ENCODE measurements around the gene TCF3. TPM values are rescaled to one million over a fixed set of nuclear protein-coding genes. Genes with fewer than 3 reads are reported as not detected.

Gene TCF3
- total RNA-seq, 2 donors from 2014 or later: 64.2 to 114 TPM

GRCh38 chr19:1650650-1651567, 1.5 kb downstream of the TCF3 start:
- Histone ChIP-seq H3K4me1 (peaks cover 4% of the 10 kb centered on the region), H3K9ac (ENCODE audit: low read depth in 2 of 2, low read length in 2 of 2) (peak overlapping the region; percentile 66 to 69), H3K36me3 (no peaks in the 10 kb centered on the region), H3K27me3 (no peaks in the 10 kb centered on the region), H3K27ac (peak overlapping the region; percentile 77), H3K9me3 (no peaks in the 10 kb centered on the region), H3K4me3 (peak overlapping the region; percentile 97)
- peak; percentile 43 for DNase-seq
- TF ChIP-seq CTCF (IDR thresholded peaks at IDR 0.05): no peak
- intact Hi-C loops (cut with DNase I): loop anchor here (5.0 kb wide), 1 partner anchor 34 kb away; no protein-coding TSS in a partner anchor

- Histone ChIP-seq H3K27me3 (no peaks in the 10 kb centered on the region), H3K27ac (no peak overlapping the region), H3K9me3 (no peaks in the 10 kb centered on the region), H3K4me1 (peaks cover 4% of the 10 kb centered on the region), H3K4me3 (no peak overlapping the region), H3K9ac (ENCODE audit: low read depth in 2 of 2, low read length in 2 of 2) (peak overlapping the region in 1 of 2 donors; percentile 19), H3K36me3 (no peaks in the 10 kb centered on the region)
- DNase-seq: no peak
- intact Hi-C loops (cut with DNase I): loop anchor here (5.0 kb wide), 1 partner anchor 33 kb away; no protein-coding TSS in a partner anchor
- no peak for TF ChIP-seq CTCF (IDR thresholded peaks at IDR 0.05)
Measured at GRCh38 chr19:1649706-1650649, 2.4 kb downstream of the TCF3 start.

GRCh38 chr19:1648920-1649541, 3.4 kb downstream of the TCF3 start:
- intact Hi-C loops (cut with DNase I): no loop called here

DNA sequence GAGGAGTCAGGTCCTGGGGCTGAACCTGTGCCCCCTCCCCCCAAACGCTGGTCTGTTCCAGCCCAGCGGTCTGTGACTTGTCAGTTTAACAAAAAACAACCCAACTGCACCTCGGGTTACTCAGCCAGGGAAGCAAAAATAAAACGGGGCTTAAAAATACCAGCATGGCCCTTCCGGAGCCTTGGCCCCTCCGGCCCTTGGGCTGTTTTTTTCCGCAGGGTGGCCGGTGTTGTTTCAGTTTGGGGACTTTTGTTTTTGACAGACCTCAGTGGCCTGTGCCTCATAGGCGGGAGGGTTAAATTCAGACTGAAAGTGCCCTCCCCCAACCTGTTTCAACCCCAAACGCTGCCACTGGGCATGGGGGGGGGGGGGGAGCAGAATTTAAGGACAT, 4.0 kb downstream of the TCF3 start:
- Histone ChIP-seq H3K27ac (no peak overlapping the region), H3K36me3 (no peaks in the 10 kb centered on the region), H3K27me3 (no peaks in the 10 kb centered on the region), H3K4me3 (no peak overlapping the region), H3K9ac (ENCODE audit: low read depth in 2 of 2, low read length in 2 of 2) (no peak overlapping the region), H3K9me3 (no peaks in the 10 kb centered on the region), H3K4me1 (peaks cover 4% of the 10 kb centered on the region)
- intact Hi-C loops (cut with DNase I): no loop called here
- no peak for TF ChIP-seq CTCF (IDR thresholded peaks at IDR 0.05)
- no peak for DNase-seq

More at GRCh38 chr19:1648920-1649541, 3.4 kb downstream of the TCF3 start:
- H3K9me3 ChIP-seq: no peaks in the 10 kb centered on the region
- no peak for DNase-seq
- no peak overlapping the region for H3K4me3 ChIP-seq
- H3K36me3 ChIP-seq: no peaks in the 10 kb centered on the region
- no peak overlapping the region for H3K27ac ChIP-seq
- TF ChIP-seq CTCF (IDR thresholded peaks at IDR 0.05): no peak
- peak overlapping the region in 1 of 2 donors; percentile 26 for H3K9ac ChIP-seq (ENCODE audit: low read depth in 2 of 2, low read length in 2 of 2)
- H3K27me3 ChIP-seq: no peaks in the 10 kb centered on the region
- H3K4me1 ChIP-seq: peaks cover 4% of the 10 kb centered on the region
